ENCODE measurements around the gene THAP4.

- no peak for TF ChIP-seq RFX5 (IDR thresholded peaks at IDR 0.05; ENCODE audit: low read depth, low read length)
- TF ChIP-seq USF2 (IDR thresholded peaks at IDR 0.05; ENCODE audit: low read depth, low read length) = no peak
- TF ChIP-seq POLR2A (IDR thresholded peaks at IDR 0.05; ENCODE audit: low read depth, low read length) = no peak
- no peak for TF ChIP-seq CTCF (conservative IDR thresholded peaks at IDR 0.05; ENCODE audit: low read depth, low read length)
- TF ChIP-seq CEBPB (IDR thresholded peaks at IDR 0.05; ENCODE audit: low read depth, low read length) = no peak
- TF ChIP-seq SMC3 (IDR thresholded peaks at IDR 0.05; ENCODE audit: low read depth, low read length) = no peak
- no peak for TF ChIP-seq RAD21 (IDR thresholded peaks at IDR 0.05; ENCODE audit: low read length)
Observed at GRCh38 chr2:241673189-241673663, 36.3 kb upstream of the THAP4 start.
